Mucosa of descending colon (tissue), 3 donors: ENCODE data around the gene LRCOL1. TPM values are rescaled to one million over a fixed set of nuclear protein-coding genes. Genes with fewer than 3 reads are reported as not detected.

Experiments used
- ATAC-seq: fragments of 200-7000 bp; cut with Tn5 transposase; one replicate; pipeline ENCODE4 v1.9.1; 2020; ENCODE audit warnings: mild to moderate bottlenecking, moderate library complexity
- DNase-seq, 3 donors: peaks; one replicate each; pipeline ENCODE4 v3.0.0-alpha.2; 2020
- H3K36me3 ChIP-seq: fragments of 200-600 bp; one replicate; pipeline ENCODE4 v1.8.0; 2021; ENCODE audit warnings: low read depth, mild to moderate bottlenecking
- H3K4me1 ChIP-seq: fragments of 200-600 bp; one replicate; pipeline ENCODE4 v1.8.0; 2021; ENCODE audit warnings: low read depth, mild to moderate bottlenecking
- H3K4me3 ChIP-seq: fragments of 200-600 bp; one replicate; pipeline ENCODE4 v1.8.0; 2021; ENCODE audit warnings: mild to moderate bottlenecking
- H3K9me3 ChIP-seq: fragments of 200-600 bp; one replicate; pipeline ENCODE4 v1.8.0; 2021; ENCODE audit warnings: mild to moderate bottlenecking
- intact Hi-C, 2 donors: fragments of 100-400 bp; cut with DNase I in 1 of 2; cut with micrococcal nuclease in 1 of 2; formaldehyde crosslinking; loops; one replicate each; pipeline versions ENCODE4 v1.11.0 to v1.11.1; 2022; cut with DNase I, micrococcal nuclease
- total RNA-seq, 3 donors: library from RNA; stranded (reverse); fragmentation: NEBNext Ultra II Directional in 2 of 3; extraction: Animal tissue kit (Norgen Biotek cat#: 25700) in 2 of 3; gene quantifications; one replicate each; pipeline versions ENCODE4 v1.2.1 to v1.2.4, GENCODE V29; 2021 to 2023
- TF ChIP-seq, protein P1 (sequence below): fragments of 200-600 bp; IDR thresholded peaks from one replicate; pipeline ENCODE4 v1.8.0; 2022; ENCODE audit warnings: antibody characterized with exemption, mild to moderate bottlenecking
- donor health status: DM: no; HTN: no; CAD: no; lungs with moderate emphysema.
- donor health status: DM: no; HTN: no; CAD: no.
- donor health status: DM: no; HTN: yes; CAD: no.

Gene LRCOL1
- total RNA-seq, 3 donors from 2014 or later: not detected

DNA sequence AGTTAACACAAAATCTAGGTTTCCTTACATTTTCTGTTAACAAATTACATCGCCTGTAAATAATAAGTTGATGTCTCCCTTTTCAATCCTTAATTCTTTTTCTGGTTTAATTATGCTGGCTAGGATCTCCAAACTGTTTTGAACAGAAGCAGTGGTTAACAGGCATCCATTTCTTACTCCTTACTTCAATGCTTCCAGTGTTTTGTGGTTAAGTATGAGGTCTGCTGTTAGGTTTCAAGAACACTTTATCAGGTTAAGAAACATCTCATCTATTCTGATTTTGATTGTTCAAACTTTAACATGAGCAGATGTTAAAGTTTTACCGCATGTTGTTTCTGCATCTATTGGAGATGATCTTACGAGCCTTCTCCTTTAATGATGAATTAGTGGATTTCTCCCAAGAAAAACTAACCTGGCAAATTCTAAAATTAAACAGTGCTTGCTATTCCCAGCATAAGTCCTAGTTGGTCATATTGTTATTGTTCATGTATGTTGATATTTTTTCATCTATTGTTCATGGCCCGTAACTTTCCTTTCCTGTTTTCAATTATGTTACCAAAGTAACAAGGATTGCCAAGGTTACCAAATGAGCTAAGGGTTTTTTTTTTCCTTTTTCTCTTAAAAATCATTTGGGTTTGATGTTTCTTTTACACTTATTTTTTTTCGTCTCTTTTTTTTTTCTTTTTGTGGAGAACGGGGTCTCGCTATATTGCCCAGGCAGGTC, 43.3 kb upstream of the LRCOL1 start:
- H3K9me3 ChIP-seq: no peaks in the 10 kb centered on the region
- ATAC-seq (no peak), DNase-seq (no peak)
- intact Hi-C loops: no loop called here
- TF ChIP-seq, protein P1, sequence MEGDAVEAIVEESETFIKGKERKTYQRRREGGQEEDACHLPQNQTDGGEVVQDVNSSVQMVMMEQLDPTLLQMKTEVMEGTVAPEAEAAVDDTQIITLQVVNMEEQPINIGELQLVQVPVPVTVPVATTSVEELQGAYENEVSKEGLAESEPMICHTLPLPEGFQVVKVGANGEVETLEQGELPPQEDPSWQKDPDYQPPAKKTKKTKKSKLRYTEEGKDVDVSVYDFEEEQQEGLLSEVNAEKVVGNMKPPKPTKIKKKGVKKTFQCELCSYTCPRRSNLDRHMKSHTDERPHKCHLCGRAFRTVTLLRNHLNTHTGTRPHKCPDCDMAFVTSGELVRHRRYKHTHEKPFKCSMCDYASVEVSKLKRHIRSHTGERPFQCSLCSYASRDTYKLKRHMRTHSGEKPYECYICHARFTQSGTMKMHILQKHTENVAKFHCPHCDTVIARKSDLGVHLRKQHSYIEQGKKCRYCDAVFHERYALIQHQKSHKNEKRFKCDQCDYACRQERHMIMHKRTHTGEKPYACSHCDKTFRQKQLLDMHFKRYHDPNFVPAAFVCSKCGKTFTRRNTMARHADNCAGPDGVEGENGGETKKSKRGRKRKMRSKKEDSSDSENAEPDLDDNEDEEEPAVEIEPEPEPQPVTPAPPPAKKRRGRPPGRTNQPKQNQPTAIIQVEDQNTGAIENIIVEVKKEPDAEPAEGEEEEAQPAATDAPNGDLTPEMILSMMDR: no peak
- no peaks in the 10 kb centered on the region for H3K4me1 ChIP-seq
- no peak overlapping the region for H3K4me3 ChIP-seq
- peaks cover 5% of the 10 kb centered on the region for H3K36me3 ChIP-seq

GRCh38 chr12:132651444-132652100, 41.2 kb upstream of the LRCOL1 start:
- TF ChIP-seq, protein P1: no peak
- ATAC-seq (no peak), DNase-seq (no peak)
- Histone ChIP-seq H3K4me3 (no peak overlapping the region), H3K4me1 (no peaks in the 10 kb centered on the region), H3K9me3 (no peaks in the 10 kb centered on the region), H3K36me3 (no peaks in the 10 kb centered on the region)
- intact Hi-C loops: no loop called here

DNA sequence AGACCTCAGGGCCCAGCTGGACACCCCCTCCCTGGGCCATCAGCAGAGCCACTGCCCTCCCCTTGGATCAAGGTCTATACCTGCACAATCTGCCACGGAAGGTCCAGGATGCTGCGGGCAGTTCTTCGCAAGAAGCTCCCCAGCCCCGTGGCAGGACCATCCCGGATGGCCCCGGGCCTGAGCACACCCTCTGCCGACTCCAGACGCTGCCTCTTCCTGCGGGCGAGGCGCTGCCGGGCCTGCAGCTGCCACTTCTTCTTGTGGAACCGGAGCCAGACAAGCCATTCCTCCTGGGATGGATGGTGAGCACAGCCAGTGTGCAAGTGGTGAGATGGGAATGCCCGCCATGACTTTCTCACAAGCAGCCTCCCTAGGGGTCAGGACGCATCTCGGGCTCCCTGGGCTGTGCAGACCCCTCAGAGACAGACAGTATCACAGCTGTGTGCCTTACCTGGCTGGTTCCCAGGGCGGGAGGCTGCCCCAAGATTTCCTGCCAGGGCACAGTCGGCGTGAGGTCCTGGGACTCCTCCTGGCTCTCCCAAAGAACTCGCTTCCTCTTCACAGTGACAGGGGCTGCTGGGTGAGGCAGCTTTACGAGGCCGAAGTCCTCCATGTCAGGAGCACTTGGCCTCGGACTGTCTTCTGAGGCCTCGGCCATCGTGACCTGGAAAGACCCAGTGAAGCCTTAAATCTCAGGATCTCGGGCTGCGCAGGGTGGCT, 39.0 kb upstream of the LRCOL1 start:
- Histone ChIP-seq H3K4me3 (no peak overlapping the region), H3K4me1 (no peaks in the 10 kb centered on the region), H3K9me3 (no peaks in the 10 kb centered on the region), H3K36me3 (no peaks in the 10 kb centered on the region)
- peak in 2 of 3 donors; percentile 59 to 71 for DNase-seq
- TF ChIP-seq, protein P1: no peak
- ATAC-seq: peak; percentile 97
- intact Hi-C loops: no loop called here

GRCh38 chr12:132648616-132649225, 38.3 kb upstream of the LRCOL1 start:
- intact Hi-C loops: no loop called here
- no peaks in the 10 kb centered on the region for H3K36me3 ChIP-seq
- no peak for DNase-seq
- TF ChIP-seq, protein P1: no peak
- no peaks in the 10 kb centered on the region for H3K4me1 ChIP-seq
- H3K4me3 ChIP-seq: no peak overlapping the region
- no peak for ATAC-seq
- no peaks in the 10 kb centered on the region for H3K9me3 ChIP-seq

DNA sequence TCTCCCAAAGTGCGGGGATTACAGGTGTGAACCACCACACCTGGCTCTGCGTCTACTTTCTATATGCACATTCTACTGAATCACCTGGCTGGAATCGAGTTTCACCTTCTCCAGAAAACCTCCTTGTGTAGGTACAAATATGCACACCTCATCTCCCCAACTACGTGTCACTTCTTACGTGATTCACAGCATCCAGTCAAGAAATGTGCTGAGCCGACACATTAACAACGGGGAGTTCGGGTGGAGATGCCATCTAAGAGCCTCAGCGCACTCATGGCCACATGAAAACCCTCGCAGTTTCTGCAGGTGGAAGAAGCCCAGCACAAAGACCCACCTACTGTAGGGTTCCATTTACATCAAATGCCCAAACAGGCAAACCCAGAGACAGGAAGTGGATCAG, 37.5 kb upstream of the LRCOL1 start:
- H3K4me1 ChIP-seq: no peaks in the 10 kb centered on the region
- ATAC-seq (no peak), DNase-seq (no peak)
- H3K9me3 ChIP-seq: no peaks in the 10 kb centered on the region
- intact Hi-C loops: no loop called here
- TF ChIP-seq, protein P1: no peak
- no peak overlapping the region for H3K4me3 ChIP-seq
- no peaks in the 10 kb centered on the region for H3K36me3 ChIP-seq
